Stimulated activated CD8-positive, alpha-beta memory T cell treated with anti-CD3 and anti-CD28 coated beads, Interleukin-12 subunit alpha, Interleukin-12 subunit beta, amount 100 ng/mL, for 24 hours (primary cell): ENCODE data around the gene GMDS.

Experiments
- DNase-seq: peaks from one replicate; pipeline ENCODE4 v3.0.0-alpha.2; 2020; ENCODE audit errors: extremely low read depth

GMDS gene

GRCh38 chr6:2205396-2205795, 40.0 kb downstream of the GMDS start:
- no peak for DNase-seq

- DNase-seq = no peak
These were observed 41.1 kb downstream of the GMDS start for GRCh38 chr6:2204272-2204671.

DNA sequence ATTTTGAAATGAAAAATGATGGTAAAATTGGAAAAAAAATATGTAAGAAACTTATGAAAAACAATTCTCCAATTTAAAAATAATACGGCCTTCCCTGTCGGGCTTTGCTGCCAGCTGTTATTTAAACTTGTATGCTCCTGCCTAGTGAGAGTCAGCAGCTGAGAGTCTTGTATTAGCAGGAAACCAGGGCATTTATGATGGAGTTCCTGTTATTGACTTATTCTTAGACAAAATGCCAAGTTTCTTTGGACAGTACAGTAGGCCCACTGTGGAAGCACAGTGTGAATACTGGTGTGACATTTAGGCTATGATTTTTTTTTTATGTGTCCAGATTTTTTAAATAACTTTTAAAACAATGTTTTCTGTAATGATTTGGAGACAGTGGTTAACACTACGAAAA, 42.1 kb downstream of the GMDS start:
- no peak for DNase-seq

DNA sequence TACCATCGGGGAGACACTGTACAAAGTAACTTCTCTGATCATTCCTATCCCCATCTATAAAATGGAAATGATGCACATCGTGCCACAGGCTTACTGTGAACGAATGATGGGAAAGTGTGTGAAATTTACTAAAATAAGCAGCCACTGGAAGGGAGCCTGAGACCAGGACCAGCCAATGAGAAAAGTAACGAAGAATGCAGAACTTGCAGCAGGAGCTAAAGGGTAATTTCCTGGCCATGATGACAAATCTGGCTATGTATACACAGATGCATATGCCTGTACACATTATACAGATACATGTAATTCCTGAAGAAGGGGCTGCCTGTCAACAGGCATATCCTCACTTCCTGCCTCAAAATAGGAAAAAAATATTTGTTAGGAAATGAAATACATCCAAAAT, 47.4 kb downstream of the GMDS start:
- no peak for DNase-seq

DNA sequence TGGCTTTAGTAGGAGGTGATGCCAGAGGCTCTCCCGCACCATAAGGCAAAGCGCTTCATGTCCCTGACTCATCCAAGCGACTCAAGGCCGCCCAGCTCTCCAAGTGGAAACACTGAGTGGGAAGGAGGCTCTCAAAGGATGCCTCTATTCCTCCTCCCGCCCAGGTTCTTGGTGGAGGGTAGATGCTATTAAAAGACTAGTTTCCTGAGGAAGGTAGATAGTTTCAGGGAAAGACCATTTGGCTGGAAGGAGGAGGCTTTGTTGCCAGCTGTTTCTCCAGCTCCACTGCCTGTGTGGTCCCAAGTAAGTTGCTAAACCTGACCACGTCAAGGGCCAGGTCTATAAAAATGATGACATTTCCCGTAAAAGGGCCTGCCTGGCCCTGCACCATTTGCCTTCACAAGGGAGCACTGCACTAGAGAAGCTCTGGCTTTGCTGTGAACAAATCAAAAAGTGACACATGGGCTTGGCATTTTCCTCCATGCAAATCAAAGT, 48.2 kb downstream of the GMDS start:
- DNase-seq = no peak

DNA sequence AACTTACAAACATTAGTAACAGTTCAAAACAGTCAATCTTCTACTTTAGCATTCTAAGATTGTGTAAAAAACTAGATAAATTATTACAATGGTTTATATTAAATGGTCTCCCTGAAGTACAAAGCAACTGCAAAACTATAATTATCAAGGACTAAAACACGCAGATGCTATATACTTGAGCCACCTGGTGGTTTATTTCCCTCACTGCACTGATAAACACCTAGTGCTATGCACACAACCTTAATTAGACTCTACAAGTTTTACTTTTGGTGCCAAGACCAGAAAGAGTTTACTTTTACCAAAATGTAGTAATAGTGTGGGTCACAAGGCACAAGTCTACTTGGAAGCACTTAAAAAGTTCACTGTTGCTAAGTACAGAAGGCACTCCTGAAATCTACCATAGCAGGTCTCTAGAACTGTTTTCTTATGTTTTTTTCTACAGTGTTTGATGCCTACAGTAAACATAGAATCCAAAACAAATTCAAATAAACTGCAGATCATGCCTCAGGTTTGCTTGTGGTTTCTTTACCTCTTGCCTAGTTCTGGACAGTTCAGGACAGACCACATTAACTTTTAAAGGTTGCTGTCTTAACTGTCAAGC, 49.2 kb downstream of the GMDS start:
- DNase-seq = no peak

- no peak for DNase-seq
These were observed 50.8 kb downstream of the GMDS start for GRCh38 chr6:2194643-2195042.

DNA sequence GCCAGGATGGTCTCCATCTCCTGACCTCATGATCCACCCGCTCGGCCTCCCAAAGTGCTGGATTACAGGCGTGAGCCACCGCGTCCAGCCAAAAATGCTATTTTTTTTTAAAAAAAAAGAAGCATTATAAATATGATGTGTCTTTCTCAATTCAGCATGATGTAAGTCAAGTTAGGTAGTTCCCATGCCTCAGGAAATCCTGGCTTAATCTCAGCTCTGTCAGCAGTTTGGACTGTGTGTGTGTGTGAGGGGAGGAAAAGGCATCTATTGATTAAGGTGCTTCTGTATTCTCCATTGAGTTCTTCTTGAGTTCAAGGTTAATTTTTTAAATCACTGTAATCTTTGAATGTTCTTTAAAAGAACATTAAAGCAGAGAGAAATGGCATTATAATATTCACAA, 51.5 kb downstream of the GMDS start:
- no peak for DNase-seq

DNA sequence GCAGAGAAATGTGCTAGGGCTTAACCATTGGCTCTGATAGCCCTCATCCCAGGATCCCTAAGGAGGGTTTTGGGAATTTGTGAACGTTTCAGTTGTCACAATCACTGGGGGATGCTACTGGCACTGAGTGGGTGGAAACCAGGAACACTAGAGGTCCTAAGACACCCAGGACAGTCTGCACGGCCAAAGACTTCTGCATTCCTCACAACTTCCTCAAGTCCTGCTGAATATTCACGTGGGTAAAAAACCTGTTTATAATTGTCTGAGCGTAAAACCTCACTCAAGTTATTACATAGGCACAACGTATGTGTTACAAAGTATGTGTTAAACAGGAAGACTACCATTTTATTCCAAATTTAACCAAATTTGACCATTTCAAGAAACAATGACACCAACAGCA, 52.4 kb downstream of the GMDS start:
- DNase-seq = no peak

DNA sequence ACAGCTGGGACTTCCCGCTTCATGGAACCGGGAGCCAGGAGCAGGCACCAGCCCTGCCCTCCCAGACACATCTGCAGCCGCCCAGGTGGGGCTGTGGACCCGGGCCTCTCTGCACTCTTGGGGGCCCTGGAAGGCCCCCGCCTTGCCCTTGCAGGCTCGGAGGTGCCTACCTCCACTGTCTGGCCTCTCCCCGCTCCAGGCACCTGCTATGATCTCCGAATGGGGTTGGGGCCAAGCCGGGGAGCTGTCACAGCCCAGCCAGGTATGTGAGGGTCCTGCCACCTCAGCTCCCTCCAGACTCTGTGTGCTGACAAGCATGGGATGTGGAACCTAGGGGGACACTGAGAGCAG, 54.0 kb downstream of the GMDS start:
- no peak for DNase-seq

- no peak for DNase-seq
These were observed 54.6 kb downstream of the GMDS start for GRCh38 chr6:2190661-2191389.

GRCh38 chr6:2188856-2189384, 56.5 kb downstream of the GMDS start:
- DNase-seq = no peak

GRCh38 chr6:2188397-2188796, 57.0 kb downstream of the GMDS start:
- no peak for DNase-seq

DNA sequence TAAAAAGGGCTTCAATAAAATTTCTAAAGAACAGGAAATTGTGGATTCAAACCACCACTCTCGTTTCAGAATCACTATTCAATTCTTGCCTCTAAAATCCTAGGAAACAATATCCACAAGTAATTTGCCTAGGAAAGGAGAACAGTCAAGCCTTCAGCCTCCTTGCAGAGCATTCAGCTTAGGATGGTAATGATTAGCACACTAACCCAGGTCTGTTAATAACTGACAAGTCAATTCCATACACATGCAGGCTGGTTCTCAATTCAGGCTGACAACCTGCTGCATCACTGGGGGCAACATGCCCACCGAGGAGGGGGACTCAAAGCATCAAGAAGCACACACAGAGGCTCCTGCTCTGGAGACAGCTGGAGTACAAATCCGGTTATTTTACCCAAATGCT, 57.6 kb downstream of the GMDS start:
- DNase-seq = no peak

DNA sequence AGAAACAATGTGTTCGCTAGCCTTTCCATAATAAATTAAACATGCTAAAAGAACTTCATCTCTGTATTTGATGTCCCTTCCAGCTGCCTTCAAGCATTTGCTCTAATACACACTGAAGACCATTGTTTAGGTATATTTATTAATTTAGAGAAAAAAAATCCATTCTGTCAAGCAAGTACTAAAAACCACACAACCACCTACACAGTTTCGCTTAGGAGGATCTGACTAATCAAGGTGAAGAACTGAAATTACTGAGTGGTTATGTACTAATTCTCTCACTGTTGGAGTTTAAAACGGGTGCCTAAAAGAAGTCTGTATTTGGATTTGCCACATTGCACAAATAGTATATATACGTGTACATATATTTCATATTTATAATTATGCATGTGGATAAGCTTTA, 58.9 kb downstream of the GMDS start:
- DNase-seq = no peak

DNA sequence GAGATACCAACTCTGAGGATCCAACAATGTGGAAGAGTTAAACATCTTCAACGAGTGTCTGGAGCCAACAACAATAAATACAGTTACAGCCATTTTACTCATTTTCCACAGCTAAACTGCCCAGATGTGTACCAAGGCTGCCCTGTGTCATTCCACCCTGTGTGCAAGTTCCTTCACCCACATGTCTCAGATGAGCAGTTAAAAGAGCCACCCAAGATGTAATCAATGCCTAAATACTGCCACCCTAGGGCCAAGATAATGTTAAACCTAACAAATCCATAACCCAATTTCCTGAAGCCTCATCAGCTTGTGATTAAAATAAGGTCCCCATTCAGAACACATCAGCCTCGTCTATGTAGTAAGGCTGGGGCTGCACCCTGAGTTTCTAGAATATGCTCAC, 59.9 kb downstream of the GMDS start:
- no peak for DNase-seq

GRCh38 chr6:2184700-2185455, 60.5 kb downstream of the GMDS start:
- no peak for DNase-seq

GRCh38 chr6:2183752-2184151, 61.7 kb downstream of the GMDS start:
- DNase-seq = no peak

DNA sequence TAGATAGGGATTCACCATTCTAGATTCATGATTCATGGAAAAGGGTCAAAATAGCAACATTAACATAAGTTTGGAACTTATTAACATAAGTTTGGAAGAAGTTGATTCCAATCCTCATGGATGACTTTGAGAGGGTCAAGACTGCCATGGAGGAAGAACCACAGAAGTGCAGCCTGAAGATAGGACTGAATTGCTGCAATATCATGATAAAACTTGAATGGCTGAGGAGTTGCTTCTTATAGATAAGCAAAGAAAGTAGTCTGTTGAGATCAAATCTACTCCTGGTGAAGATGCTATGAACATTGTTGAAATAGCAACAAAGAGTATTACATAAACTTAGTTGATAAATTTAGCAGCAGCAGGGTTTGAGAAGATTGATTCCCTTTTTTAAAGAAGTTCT, 62.2 kb downstream of the GMDS start:
- no peak for DNase-seq

DNA sequence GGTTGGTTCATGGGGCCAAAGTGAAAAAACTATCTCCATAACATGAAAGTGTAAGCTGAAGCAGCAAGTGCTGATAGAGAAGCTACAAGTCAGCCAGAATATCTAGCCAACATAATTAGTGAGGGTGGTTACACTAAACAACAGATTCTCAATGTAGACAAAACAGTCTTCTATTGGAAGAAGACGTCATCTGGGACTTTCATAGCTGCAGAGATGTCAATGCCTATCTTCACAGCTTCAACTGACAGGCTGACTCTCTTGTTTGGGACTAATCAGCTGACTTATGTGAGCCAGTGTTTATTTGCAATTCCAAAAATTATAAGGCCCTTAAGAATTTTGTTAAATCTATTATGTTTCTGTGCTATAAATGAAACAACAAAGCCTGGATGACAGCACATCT, 63.2 kb downstream of the GMDS start:
- DNase-seq = no peak

GRCh38 chr6:2181567-2181966, 63.8 kb downstream of the GMDS start:
- no peak for DNase-seq

DNA sequence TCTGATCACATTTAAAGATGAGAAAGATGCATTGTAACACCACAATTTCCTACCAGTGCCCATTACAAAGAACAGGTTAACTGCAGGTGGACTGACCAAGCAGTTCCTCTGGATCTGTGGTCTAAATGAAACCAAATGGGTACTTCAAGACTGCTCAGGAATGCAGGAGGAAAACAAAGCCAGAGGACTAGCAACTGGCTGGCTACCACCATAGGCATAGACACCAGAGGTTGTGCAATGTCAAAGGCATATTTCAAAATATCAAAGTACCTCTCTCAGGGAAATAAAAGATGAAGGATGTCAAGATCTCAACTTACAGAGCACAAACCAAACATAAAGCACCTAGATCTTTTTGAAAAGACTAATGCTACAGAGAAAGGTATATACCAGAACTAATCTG, 65.5 kb downstream of the GMDS start:
- DNase-seq = no peak

- DNase-seq = no peak
These were observed 66.2 kb downstream of the GMDS start for GRCh38 chr6:2179241-2179640.
